ENCODE data around the gene TAF12.
A peak's percentile ranks its signal among the peaks of the same experiment; 100 is the strongest.

TAF12 gene

DNA sequence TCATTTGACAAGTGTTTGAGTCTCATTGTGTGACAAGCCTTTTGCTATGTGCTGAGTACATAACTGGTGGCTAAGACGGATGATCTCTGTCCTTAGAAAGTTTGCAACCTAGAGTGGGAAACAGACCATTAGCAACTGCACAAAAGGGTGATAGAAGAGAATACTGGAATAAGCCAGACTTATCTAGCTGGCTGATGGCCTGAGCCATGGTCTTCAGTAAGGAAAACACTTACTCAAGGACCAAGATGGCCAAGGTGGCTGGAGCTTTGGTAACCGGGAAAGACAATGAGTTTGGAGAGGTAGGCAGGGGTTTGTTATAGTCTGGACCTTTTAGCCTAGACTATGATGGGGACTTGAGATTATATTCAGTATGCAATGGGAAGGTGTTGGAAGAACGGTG is 1.6 kb upstream of the TAF12 start:
- no peak overlapping the region for H3K4me2 ChIP-seq (ENCODE audit: low read length)
- no peak overlapping the region for H3K9ac ChIP-seq (ENCODE audit: low read length)

DNA sequence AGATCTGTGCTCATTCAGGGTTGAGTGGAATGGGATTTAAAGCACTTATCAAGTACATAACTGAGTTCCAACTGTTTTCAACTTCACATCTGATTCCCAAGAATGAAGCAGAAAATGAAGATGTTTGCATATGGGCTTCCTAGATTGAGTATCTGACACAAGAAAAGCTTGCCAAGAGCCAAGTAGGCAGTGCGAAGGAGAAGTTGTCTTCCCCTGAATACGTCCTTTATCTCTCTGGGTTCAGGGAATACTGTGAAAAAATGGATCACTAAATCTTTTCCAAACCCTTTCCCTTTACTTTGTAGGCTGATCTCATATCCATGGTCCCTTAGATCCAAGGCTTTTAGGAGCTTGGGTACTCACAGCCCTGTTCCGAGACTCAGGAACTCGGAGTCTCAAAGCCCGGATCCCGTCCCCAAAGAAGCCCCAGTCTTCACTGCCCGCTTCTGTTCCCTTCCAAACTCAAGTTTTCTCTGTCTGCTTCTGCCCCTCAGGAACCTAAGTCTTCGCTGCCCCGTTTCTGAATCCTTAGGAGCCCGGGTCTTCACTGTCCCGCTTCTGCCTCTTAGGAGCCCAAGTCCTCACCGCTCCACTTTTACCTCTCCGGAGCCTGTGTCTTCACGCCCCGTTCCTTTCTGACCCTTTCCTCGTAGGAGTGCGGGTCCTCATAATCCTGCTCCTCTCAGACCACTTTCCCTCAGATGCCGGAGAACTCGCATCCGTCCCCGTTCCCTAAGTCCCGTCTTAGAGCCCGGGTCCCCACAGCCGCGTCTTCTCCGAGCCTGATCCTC is 616 bp downstream of the TAF12 start:
- peak overlapping the region; percentile 79 for H4K91ac ChIP-seq (ENCODE audit: low read depth, low read length)
- H3K18ac ChIP-seq (ENCODE audit: low read length): peak overlapping the region; percentile 97
- H2AK5ac ChIP-seq (ENCODE audit: low read length): peak overlapping the region; percentile 71
- peak overlapping the region; percentile 98 for H4K8ac ChIP-seq (ENCODE audit: low read depth, low read length)
- no peak overlapping the region for H3K23ac ChIP-seq (ENCODE audit: low read length)
- H3K36me3 ChIP-seq (ENCODE audit: control insufficient read depth in 1 of 2, insufficient read depth in 2 of 2, low read length in 2 of 2): no peaks in the 10 kb centered on the region
- H3K27me3 ChIP-seq (ENCODE audit: insufficient read depth, low read length): no peaks in the 10 kb centered on the region
- H3K4me3 ChIP-seq (ENCODE audit: low read depth, low read length): peak overlapping the region; percentile 83
- peak overlapping the region; percentile 86 for H3K9ac ChIP-seq (ENCODE audit: low read length)
- H3K4me1 ChIP-seq (ENCODE audit: control insufficient read depth in 1 of 2, insufficient read depth in 2 of 2, low read length in 2 of 2): peaks cover 5 to 8% of the 10 kb centered on the region in 2 experiments
- peak overlapping the region; percentile 93 for H2AFZ ChIP-seq (ENCODE audit: insufficient read depth, low read length, poor library complexity)
- peak overlapping the region; percentile 86 for H2BK120ac ChIP-seq (ENCODE audit: insufficient read depth, low read length, poor library complexity)
- peaks cover 11% of the 10 kb centered on the region for H3K79me1 ChIP-seq (ENCODE audit: low read length)
- peak overlapping the region; percentile 85 for H3K4ac ChIP-seq (ENCODE audit: low read depth, low read length)
- peak; percentile 4 to 34 for DNase-seq
- H3K27ac ChIP-seq (ENCODE audit: low read depth, low read length): peak overlapping the region; percentile 88
- no CpG with 5 or more reads among the region's 26 CpGs for WGBS (ENCODE audit: extremely low coverage, insufficient coverage, insufficient read length)
- H3K4me2 ChIP-seq (ENCODE audit: low read length): peak overlapping the region; percentile 73
- peaks cover 10% of the 10 kb centered on the region for H3K79me2 ChIP-seq (ENCODE audit: control insufficient read depth, insufficient read depth, low read length, poor library complexity)
- H2BK5ac ChIP-seq (ENCODE audit: low read depth, low read length, poor library complexity): peak overlapping the region; percentile 88
- H3K14ac ChIP-seq (ENCODE audit: low read length): peak overlapping the region; percentile 97
- H3K9me3 ChIP-seq (ENCODE audit: insufficient read depth, low read depth, low read length): no peaks in the 10 kb centered on the region
- H2BK12ac ChIP-seq (ENCODE audit: low read length): peak overlapping the region; percentile 35
- H4K12ac ChIP-seq (ENCODE audit: low read depth, low read length): peak overlapping the region; percentile 95

More for the DNA sequence above, 1.6 kb upstream of the TAF12 start:
- DNase-seq: no peak
- peak overlapping the region; percentile 61 for H2AK5ac ChIP-seq (ENCODE audit: low read length)
- H2BK12ac ChIP-seq (ENCODE audit: low read length): peak overlapping the region; percentile 66
- no peak overlapping the region for H2BK120ac ChIP-seq (ENCODE audit: insufficient read depth, low read length, poor library complexity)
- H3K9me3 ChIP-seq (ENCODE audit: insufficient read depth, low read depth, low read length): no peaks in the 10 kb centered on the region
- no peak overlapping the region for H2BK5ac ChIP-seq (ENCODE audit: low read depth, low read length, poor library complexity)
- H4K12ac ChIP-seq (ENCODE audit: low read depth, low read length): no peak overlapping the region
- no peak overlapping the region for H3K27ac ChIP-seq (ENCODE audit: low read depth, low read length)
- no peak overlapping the region for H3K4me3 ChIP-seq (ENCODE audit: low read depth, low read length)
- WGBS (ENCODE audit: extremely low coverage, insufficient coverage, insufficient read length): no CpG with 5 or more reads among the region's 3 CpGs
- H3K36me3 ChIP-seq (ENCODE audit: control insufficient read depth in 1 of 2, insufficient read depth in 2 of 2, low read length in 2 of 2): no peaks in the 10 kb centered on the region
- H3K79me2 ChIP-seq (ENCODE audit: control insufficient read depth, insufficient read depth, low read length, poor library complexity): peaks cover 10% of the 10 kb centered on the region
- no peak overlapping the region for H4K91ac ChIP-seq (ENCODE audit: low read depth, low read length)
- no peak overlapping the region for H3K14ac ChIP-seq (ENCODE audit: low read length)
- H3K27me3 ChIP-seq (ENCODE audit: insufficient read depth, low read length): no peaks in the 10 kb centered on the region
- H3K18ac ChIP-seq (ENCODE audit: low read length): no peak overlapping the region
- peaks cover 16% of the 10 kb centered on the region for H3K79me1 ChIP-seq (ENCODE audit: low read length)
- H4K8ac ChIP-seq (ENCODE audit: low read depth, low read length): peak overlapping the region; percentile 50
- H3K4me1 ChIP-seq (ENCODE audit: control insufficient read depth in 1 of 2, insufficient read depth in 2 of 2, low read length in 2 of 2): peaks cover 5 to 10% of the 10 kb centered on the region in 2 experiments
- H3K23ac ChIP-seq (ENCODE audit: low read length): no peak overlapping the region
- H3K4ac ChIP-seq (ENCODE audit: low read depth, low read length): no peak overlapping the region
- no peak overlapping the region for H2AFZ ChIP-seq (ENCODE audit: insufficient read depth, low read length, poor library complexity)

DNA sequence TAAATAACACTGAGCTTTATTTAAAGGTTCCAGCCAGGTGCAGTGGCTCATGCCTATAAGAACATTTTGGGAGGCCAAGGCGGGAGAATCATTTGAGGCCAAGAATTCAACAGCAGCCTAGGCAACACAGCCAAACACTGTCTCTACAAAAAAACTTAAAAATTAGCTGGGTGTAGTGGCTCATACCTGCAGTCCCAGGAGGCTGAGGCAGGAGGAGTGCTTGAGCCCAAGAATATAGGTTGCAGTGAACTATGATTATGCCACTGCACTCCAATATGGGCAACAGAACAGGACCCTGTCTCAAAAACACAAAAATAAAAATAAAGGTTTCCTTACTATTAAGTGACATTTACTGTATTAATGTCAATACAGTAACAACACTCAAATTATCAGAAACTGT is 2.1 kb downstream of the TAF12 start:
- Histone ChIP-seq H3K14ac (ENCODE audit: low read length) (no peak overlapping the region), H3K27me3 (ENCODE audit: insufficient read depth, low read length) (no peaks in the 10 kb centered on the region), H3K23ac (ENCODE audit: low read length) (no peak overlapping the region)

DNA sequence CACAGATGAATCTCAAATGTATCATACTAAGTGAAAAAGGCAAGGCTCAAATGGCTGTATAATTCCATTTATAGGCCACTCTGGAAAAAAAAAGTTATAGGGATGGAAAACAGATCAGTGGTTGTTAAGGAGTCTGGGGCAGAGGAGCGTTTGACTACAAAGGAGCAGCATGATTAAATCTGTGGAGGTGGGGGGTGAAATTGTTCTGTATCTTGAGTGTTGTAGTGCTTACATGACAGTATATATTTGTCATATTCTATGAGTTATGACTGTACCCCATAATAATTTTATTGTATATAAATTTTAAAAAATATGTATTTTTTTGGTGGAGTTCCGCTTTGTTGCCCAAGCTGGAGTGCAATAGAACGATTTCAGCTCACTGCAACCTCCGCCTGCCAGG is 10.3 kb downstream of the TAF12 start:
- Histone ChIP-seq H3K4me3 (ENCODE audit: low read depth, low read length) (no peak overlapping the region), H2AK5ac (ENCODE audit: low read length) (no peak overlapping the region), H2AFZ (ENCODE audit: insufficient read depth, low read length, poor library complexity) (no peak overlapping the region), H4K8ac (ENCODE audit: low read depth, low read length) (no peak overlapping the region), H2BK120ac (ENCODE audit: insufficient read depth, low read length, poor library complexity) (no peak overlapping the region), H3K4me1 (ENCODE audit: control insufficient read depth in 1 of 2, insufficient read depth in 2 of 2, low read length in 2 of 2) (no peaks in the 10 kb centered on the region), H3K9me3 (ENCODE audit: insufficient read depth, low read depth, low read length) (no peaks in the 10 kb centered on the region), H3K9ac (ENCODE audit: low read length) (no peak overlapping the region), H3K27ac (ENCODE audit: low read depth, low read length) (no peak overlapping the region), H3K14ac (ENCODE audit: low read length) (no peak overlapping the region), H2BK12ac (ENCODE audit: low read length) (no peak overlapping the region), H3K4me2 (ENCODE audit: low read length) (no peak overlapping the region), H4K12ac (ENCODE audit: low read depth, low read length) (no peak overlapping the region), H3K79me1 (ENCODE audit: low read length) (no peaks in the 10 kb centered on the region), H3K4ac (ENCODE audit: low read depth, low read length) (no peak overlapping the region), H4K91ac (ENCODE audit: low read depth, low read length) (no peak overlapping the region), H3K27me3 (ENCODE audit: insufficient read depth, low read length) (no peaks in the 10 kb centered on the region), H3K36me3 (ENCODE audit: control insufficient read depth in 1 of 2, insufficient read depth in 2 of 2, low read length in 2 of 2) (peaks cover 0 to 2% of the 10 kb centered on the region in 2 experiments), H3K23ac (ENCODE audit: low read length) (no peak overlapping the region), H2BK5ac (ENCODE audit: low read depth, low read length, poor library complexity) (no peak overlapping the region), H3K18ac (ENCODE audit: low read length) (no peak overlapping the region), H3K79me2 (ENCODE audit: control insufficient read depth, insufficient read depth, low read length, poor library complexity) (no peaks in the 10 kb centered on the region)
- no CpG with 5 or more reads among the region's 4 CpGs for WGBS (ENCODE audit: extremely low coverage, insufficient coverage, insufficient read length)
- no peak for DNase-seq

More for the DNA sequence above, 2.1 kb downstream of the TAF12 start:
- H2BK5ac ChIP-seq (ENCODE audit: low read depth, low read length, poor library complexity): no peak overlapping the region
- no peak overlapping the region for H3K4me3 ChIP-seq (ENCODE audit: low read depth, low read length)
- peak in 1 of 2 donors; percentile 33 for DNase-seq
- no peak overlapping the region for H4K91ac ChIP-seq (ENCODE audit: low read depth, low read length)
- no peaks in the 10 kb centered on the region for H3K9me3 ChIP-seq (ENCODE audit: insufficient read depth, low read depth, low read length)
- H2BK12ac ChIP-seq (ENCODE audit: low read length): no peak overlapping the region
- H3K27ac ChIP-seq (ENCODE audit: low read depth, low read length): no peak overlapping the region
- peaks cover 5 to 7% of the 10 kb centered on the region in 2 experiments for H3K4me1 ChIP-seq (ENCODE audit: control insufficient read depth in 1 of 2, insufficient read depth in 2 of 2, low read length in 2 of 2)
- no peak overlapping the region for H3K18ac ChIP-seq (ENCODE audit: low read length)
- H2BK120ac ChIP-seq (ENCODE audit: insufficient read depth, low read length, poor library complexity): no peak overlapping the region
- H3K4me2 ChIP-seq (ENCODE audit: low read length): no peak overlapping the region
- H3K9ac ChIP-seq (ENCODE audit: low read length): no peak overlapping the region
- H4K12ac ChIP-seq (ENCODE audit: low read depth, low read length): no peak overlapping the region
- H2AFZ ChIP-seq (ENCODE audit: insufficient read depth, low read length, poor library complexity): no peak overlapping the region
- H4K8ac ChIP-seq (ENCODE audit: low read depth, low read length): no peak overlapping the region
- peaks cover 11% of the 10 kb centered on the region for H3K79me1 ChIP-seq (ENCODE audit: low read length)
- H3K4ac ChIP-seq (ENCODE audit: low read depth, low read length): no peak overlapping the region
- H2AK5ac ChIP-seq (ENCODE audit: low read length): no peak overlapping the region
- peaks cover 10% of the 10 kb centered on the region for H3K79me2 ChIP-seq (ENCODE audit: control insufficient read depth, insufficient read depth, low read length, poor library complexity)
- no peaks in the 10 kb centered on the region for H3K36me3 ChIP-seq (ENCODE audit: control insufficient read depth in 1 of 2, insufficient read depth in 2 of 2, low read length in 2 of 2)
- no CpG with 5 or more reads among the region's 1 CpG for WGBS (ENCODE audit: extremely low coverage, insufficient coverage, insufficient read length)
